Thyroid gland (tissue), 4 donors: ENCODE data around the gene GALNT14. TPM values are rescaled to one million over a fixed set of nuclear protein-coding genes. Genes with fewer than 3 reads are reported as not detected.

Source experiments
- DNase-seq, 2 donors: peaks; one replicate each; pipeline ENCODE4 v3.0.0-alpha.2; 2019
- H3K27ac ChIP-seq, 3 donors: fragments of 200-600 bp; sonication (generic); 1 replicate in 2 of 3; 2 replicates in 1 of 3; pipeline ENCODE4 v1.5.1; 2016 to 2019; ENCODE audit warnings: mild to moderate bottlenecking in 1 of 3, moderate library complexity in 1 of 3
- H3K27me3 ChIP-seq: fragments of 200-600 bp; sonication (generic); one replicate; pipeline ENCODE4 v1.5.1; 2019
- H3K36me3 ChIP-seq, 2 donors: fragments of 200-600 bp; sonication (generic); one replicate each; pipeline ENCODE4 v1.5.1; 2016 to 2019
- H3K4me1 ChIP-seq, 2 donors: fragments of 200-600 bp; sonication (generic); one replicate each; pipeline ENCODE4 v1.5.1; 2017 to 2019
- H3K4me3 ChIP-seq, 3 donors: fragments of 200-600 bp; sonication (generic); replicated peaks in 1 of 3; 1 replicate in 2 of 3; 2 replicates in 1 of 3; pipeline ENCODE4 v1.5.1; 2016; ENCODE audit warnings: mild to moderate bottlenecking in 1 of 3
- H3K9me3 ChIP-seq: fragments of 200-600 bp; sonication (generic); one replicate; pipeline ENCODE4 v1.5.1; 2017
- POLR2A ChIP-seq, 2 donors: fragments of 450-650 bp; IDR thresholded peaks; one replicate each; pipeline ENCODE4 v1.6.1; 2017; ENCODE audit warnings: antibody characterized with exemption in 2 of 2, mild to moderate bottlenecking in 2 of 2, moderate library complexity in 1 of 2
- WGBS, 2 donors: methylation state at CpG; one replicate each; pipeline ENCODE4 v1.1.5; 2017; 5-methylcytosine and 5-hydroxymethylcytosine counted together
- intact Hi-C: fragments of 100-400 bp; cut with DNase I; formaldehyde crosslinking; loops from one replicate; pipeline ENCODE4 v1.15.1; 2023
- total RNA-seq, 4 donors: library from RNA; depleted of rRNA; stranded (reverse); fragments of >200 nt; gene quantifications; one replicate each; pipeline ENCODE4 v1.2.3, GENCODE V29; 2016
- TF ChIP-seq, protein P1 (sequence below), 6 experiments: fragments of 200-600 bp in 3 of 6; fragments of 450-650 bp in 3 of 6; sonication (generic) in 3 of 6; IDR thresholded peaks; one replicate each; pipeline ENCODE4 v1.5.1; 2016 to 2019; ENCODE audit warnings: antibody characterized with exemption in 6 of 6, mild to moderate bottlenecking in 2 of 6, inconsistent platforms in 1 of 6, moderate library complexity in 1 of 6

Gene GALNT14
- total RNA-seq, 4 donors from 2014 or later = 0.54 to 5.1 (median 1.1) TPM

DNA sequence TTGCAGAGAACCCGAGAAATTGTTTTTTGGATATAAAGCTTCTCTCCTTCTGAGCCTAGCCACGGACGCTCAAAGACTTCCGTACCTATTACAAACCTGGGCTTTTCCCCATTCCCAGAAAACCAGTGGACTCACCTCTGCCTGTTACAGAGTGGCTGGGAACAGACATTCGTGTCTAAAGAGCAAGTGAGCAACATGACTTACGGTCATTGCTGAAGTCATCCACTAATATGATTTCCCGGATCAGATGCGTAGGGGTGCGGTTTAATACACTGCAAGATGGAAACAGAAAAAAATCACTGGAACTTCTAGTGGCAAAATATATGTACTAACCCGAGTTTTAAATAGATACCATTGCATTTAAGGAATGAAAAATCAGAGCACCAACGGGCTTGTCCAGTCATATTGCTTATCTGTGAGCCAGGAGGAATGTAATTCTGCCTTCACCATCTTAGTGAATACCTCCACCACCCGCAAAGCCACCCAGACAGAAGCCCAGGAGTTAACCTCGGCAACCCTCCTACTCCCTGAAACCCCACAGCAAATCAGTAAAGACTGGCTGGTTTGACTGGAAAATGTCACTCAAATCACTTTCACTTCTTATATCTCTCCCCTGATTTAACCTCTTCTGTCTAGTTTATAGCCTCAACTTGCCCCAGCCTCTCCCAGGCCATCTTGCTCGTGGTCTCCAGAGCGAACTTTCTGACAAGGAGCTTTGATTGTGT lies 179.9 kb downstream of the GALNT14 start:
- no peak overlapping the region for H3K27ac ChIP-seq
- H3K36me3 ChIP-seq = no peaks in the 10 kb centered on the region
- no peaks in the 10 kb centered on the region for H3K9me3 ChIP-seq
- H3K27me3 ChIP-seq = no peaks in the 10 kb centered on the region
- no peak for DNase-seq
- no peak for TF ChIP-seq POLR2A (IDR thresholded peaks at IDR 0.05)
- TF ChIP-seq, protein P1, sequence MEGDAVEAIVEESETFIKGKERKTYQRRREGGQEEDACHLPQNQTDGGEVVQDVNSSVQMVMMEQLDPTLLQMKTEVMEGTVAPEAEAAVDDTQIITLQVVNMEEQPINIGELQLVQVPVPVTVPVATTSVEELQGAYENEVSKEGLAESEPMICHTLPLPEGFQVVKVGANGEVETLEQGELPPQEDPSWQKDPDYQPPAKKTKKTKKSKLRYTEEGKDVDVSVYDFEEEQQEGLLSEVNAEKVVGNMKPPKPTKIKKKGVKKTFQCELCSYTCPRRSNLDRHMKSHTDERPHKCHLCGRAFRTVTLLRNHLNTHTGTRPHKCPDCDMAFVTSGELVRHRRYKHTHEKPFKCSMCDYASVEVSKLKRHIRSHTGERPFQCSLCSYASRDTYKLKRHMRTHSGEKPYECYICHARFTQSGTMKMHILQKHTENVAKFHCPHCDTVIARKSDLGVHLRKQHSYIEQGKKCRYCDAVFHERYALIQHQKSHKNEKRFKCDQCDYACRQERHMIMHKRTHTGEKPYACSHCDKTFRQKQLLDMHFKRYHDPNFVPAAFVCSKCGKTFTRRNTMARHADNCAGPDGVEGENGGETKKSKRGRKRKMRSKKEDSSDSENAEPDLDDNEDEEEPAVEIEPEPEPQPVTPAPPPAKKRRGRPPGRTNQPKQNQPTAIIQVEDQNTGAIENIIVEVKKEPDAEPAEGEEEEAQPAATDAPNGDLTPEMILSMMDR (IDR thresholded peaks at IDR 0.05) = no peak
- H3K4me3 ChIP-seq = no peak overlapping the region
- 84 to 87% methylated on average over 15 of the region's 15 CpGs for WGBS, 2 donors
- H3K4me1 ChIP-seq = no peaks in the 10 kb centered on the region
- intact Hi-C loops = loop anchor here (10.0 kb wide), 1 partner anchor 234 kb away; no protein-coding TSS in a partner anchor

DNA sequence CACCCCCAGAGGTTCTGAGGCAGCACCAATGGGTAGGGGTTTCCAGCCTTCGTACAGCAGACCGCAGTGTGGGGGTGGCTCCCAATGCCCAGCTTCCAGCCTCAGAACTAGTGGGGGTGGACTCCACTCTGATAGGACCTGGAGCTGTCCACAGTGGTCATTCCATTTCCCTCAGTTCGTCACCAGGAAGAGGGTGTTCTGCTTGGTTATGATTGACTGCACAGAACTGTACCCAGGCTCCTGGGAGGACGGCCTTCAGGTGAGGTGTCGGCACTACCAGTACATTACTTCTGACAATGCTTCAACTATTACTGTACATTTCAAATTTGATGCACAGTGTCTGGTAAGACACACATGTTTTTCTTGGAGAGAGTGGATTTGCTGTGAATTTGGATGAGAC lies 180.6 kb downstream of the GALNT14 start:
- 88 to 91% methylated on average over 4 to 5 of the region's 5 CpGs for WGBS, 2 donors
- no peak for DNase-seq

DNA sequence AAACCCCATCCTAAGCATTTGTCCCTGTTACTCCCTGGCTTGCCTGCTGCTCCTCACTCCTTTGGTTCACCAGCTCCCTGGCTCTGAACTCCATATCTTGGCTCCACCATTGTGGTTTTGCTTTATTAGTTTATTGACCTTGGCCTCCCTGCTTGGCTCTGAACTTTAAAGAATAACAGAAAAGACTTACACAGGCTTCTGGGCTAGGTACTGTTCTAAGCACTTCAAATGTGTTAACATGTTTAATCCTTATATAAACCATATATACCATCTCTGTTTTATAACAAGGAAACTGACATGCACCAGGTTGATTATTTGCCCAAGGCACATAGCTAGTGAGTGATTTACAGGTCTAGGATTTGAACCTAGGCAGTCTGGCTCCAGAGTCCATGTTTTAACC lies 181.2 kb downstream of the GALNT14 start:
- no peak overlapping the region for H3K27ac ChIP-seq
- no peaks in the 10 kb centered on the region for H3K4me1 ChIP-seq
- H3K4me3 ChIP-seq = no peak overlapping the region
- no peaks in the 10 kb centered on the region for H3K27me3 ChIP-seq
- no peaks in the 10 kb centered on the region for H3K36me3 ChIP-seq
- intact Hi-C loops = loop anchor here (10.0 kb wide), 1 partner anchor 232 kb away; no protein-coding TSS in a partner anchor
- no peak for DNase-seq
- TF ChIP-seq, protein P1 (IDR thresholded peaks at IDR 0.05) = no peak
- no peak for TF ChIP-seq POLR2A (IDR thresholded peaks at IDR 0.05)
- H3K9me3 ChIP-seq = no peaks in the 10 kb centered on the region

More for the DNA sequence above, 180.6 kb downstream of the GALNT14 start:
- no peaks in the 10 kb centered on the region for H3K4me1 ChIP-seq
- no peak overlapping the region for H3K27ac ChIP-seq
- H3K9me3 ChIP-seq = no peaks in the 10 kb centered on the region
- TF ChIP-seq POLR2A (IDR thresholded peaks at IDR 0.05) = no peak
- TF ChIP-seq, protein P1 (IDR thresholded peaks at IDR 0.05) = no peak
- H3K4me3 ChIP-seq = no peak overlapping the region
- intact Hi-C loops = loop anchor here (10.0 kb wide), 1 partner anchor 233 kb away; no protein-coding TSS in a partner anchor
- no peaks in the 10 kb centered on the region for H3K27me3 ChIP-seq
- no peaks in the 10 kb centered on the region for H3K36me3 ChIP-seq

DNA sequence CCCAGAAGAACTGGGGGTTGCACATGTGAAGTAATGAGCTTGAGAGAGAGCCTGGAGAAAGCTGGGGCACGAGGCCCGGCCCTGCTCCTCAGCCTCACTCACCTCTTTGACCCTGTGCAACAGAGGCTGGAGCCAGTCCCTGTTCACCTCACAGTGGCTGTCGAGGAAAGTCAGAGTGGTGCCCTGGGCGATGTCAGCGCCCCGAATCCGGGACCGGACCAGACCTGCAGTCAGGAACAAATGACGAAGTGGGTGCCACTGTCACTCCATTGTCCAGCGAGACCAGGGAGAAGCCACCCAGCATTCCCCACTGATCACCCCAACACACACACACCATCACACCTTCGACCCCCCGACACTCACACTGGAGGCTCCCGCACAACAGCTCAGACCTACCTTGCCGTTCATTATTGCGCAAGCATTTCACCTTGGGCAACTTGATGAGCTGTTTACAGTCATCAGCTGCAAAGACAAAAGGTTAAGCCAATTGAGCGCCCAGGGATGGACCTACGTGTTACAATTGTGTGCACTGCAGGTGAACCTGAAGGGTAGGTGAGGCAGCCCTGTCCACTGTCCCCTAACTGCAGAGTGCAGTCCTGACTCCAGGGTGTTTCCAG lies 182.6 kb downstream of the GALNT14 start:
- TF ChIP-seq POLR2A (IDR thresholded peaks at IDR 0.05) = no peak
- TF ChIP-seq, protein P1 (IDR thresholded peaks at IDR 0.05) = no peak
- no peaks in the 10 kb centered on the region for H3K4me1 ChIP-seq
- intact Hi-C loops = loop anchor here (10.0 kb wide), 1 partner anchor 231 kb away; no protein-coding TSS in a partner anchor
- H3K9me3 ChIP-seq = no peaks in the 10 kb centered on the region
- no peak for DNase-seq
- WGBS, 2 donors = 94% methylated on average over 17 of the region's 17 CpGs
- H3K27ac ChIP-seq = no peak overlapping the region
- no peak overlapping the region for H3K4me3 ChIP-seq
- no peaks in the 10 kb centered on the region for H3K27me3 ChIP-seq
- no peaks in the 10 kb centered on the region for H3K36me3 ChIP-seq

DNA sequence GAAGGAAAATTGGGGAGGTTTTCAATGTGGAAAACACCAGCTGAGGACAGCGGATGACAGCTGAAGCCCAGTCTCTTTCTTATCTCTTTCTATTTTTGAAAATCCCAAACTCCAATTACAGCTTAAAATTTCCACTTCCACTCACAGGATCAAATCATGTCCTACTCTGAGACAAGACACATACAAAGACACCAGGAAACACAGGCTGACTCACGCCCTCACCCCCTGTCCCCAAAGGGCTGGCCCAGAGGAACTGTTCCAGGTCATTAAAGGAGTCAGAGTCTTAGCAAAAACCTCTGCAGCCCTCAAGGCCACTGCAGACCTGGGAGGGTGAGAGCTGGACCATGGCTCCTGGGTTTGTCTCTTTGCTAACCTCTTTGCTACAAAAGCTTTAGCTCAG lies 187.9 kb downstream of the GALNT14 start:
- TF ChIP-seq POLR2A (IDR thresholded peaks at IDR 0.05) = no peak
- TF ChIP-seq, protein P1 (IDR thresholded peaks at IDR 0.05) = no peak
- intact Hi-C loops = loop anchor here (10.0 kb wide), 1 partner anchor 226 kb away; no protein-coding TSS in a partner anchor
- WGBS, 2 donors = 71 to 72% methylated on average over 2 of the region's 2 CpGs

More for the DNA sequence above, 187.9 kb downstream of the GALNT14 start:
- no peak for DNase-seq
- Histone ChIP-seq H3K36me3 (no peaks in the 10 kb centered on the region), H3K4me3 (no peak overlapping the region), H3K9me3 (no peaks in the 10 kb centered on the region), H3K4me1 (no peaks in the 10 kb centered on the region), H3K27me3 (no peaks in the 10 kb centered on the region), H3K27ac (no peak overlapping the region)
